Measurements from ENCODE around the gene YAF2.

- TF ChIP-seq REST (IDR thresholded peaks at IDR 0.05; ENCODE audit: unreplicated experiment) (no peak), CTCF (conservative IDR thresholded peaks at IDR 0.05; ENCODE audit: low read depth in 2 of 2) (no peak), EZH2 (IDR thresholded peaks at IDR 0.05; ENCODE audit: low read depth, unreplicated experiment) (no peak), POLR2AphosphoS5 (IDR thresholded peaks at IDR 0.05; ENCODE audit: low read depth) (no peak), CREB1 (CRISPR knock-in tag; IDR thresholded peaks at IDR 0.05; ENCODE audit: low read depth) (no peak)
Measured at GRCh38 chr12:42135259-42135814, 102.7 kb downstream of the YAF2 start.
